GM12878 (cell line): ENCODE results near the gene ADCY1.

Experiments used
- CBX3 ChIP-seq: fragments of 200-600 bp; sonication (generic); IDR thresholded peaks from 2 replicates; pipeline ENCODE4 v1.6.1; 2016; ENCODE audit warnings: low read depth, borderline replicate concordance
- CHD1 ChIP-seq: IDR thresholded peaks from 2 replicates; pipeline ENCODE4 v1.6.1; 2012; ENCODE audit warnings: low read depth, low read length, improper control_type of control experiment
- EP300 ChIP-seq, 2 experiments: fragments of 150-350 bp in 1 of 2; IDR thresholded peaks; 2 replicates each; pipeline ENCODE4 v1.6.1; 2011 to 2012; ENCODE audit warnings: low read depth in 2 of 2, low read length in 2 of 2, borderline replicate concordance in 1 of 2, improper control_type of control experiment in 1 of 2, inconsistent platforms in 1 of 2; ENCODE audit not compliant: control insufficient read depth in 1 of 2
- EZH2 ChIP-seq: IDR thresholded peaks from 2 replicates; pipeline ENCODE4 v1.6.1; 2012; ENCODE audit warnings: low read depth, mild to moderate bottlenecking, control low read depth, inconsistent platforms, low read length, borderline replicate concordance; ENCODE audit not compliant: control insufficient read depth
- FOXK2 ChIP-seq: fragments of 450-650 bp; IDR thresholded peaks from 2 replicates; pipeline ENCODE4 v1.6.1; 2017; ENCODE audit warnings: mild to moderate bottlenecking, moderate library complexity
- POLR2A ChIP-seq: IDR thresholded peaks from 2 replicates; pipeline ENCODE4 v1.6.1; 2011; ENCODE audit warnings: low read depth, mild to moderate bottlenecking, low read length
- POLR2AphosphoS5 ChIP-seq: IDR thresholded peaks from 2 replicates; pipeline ENCODE4 v1.6.1; 2011; ENCODE audit warnings: mild to moderate bottlenecking, low read length, inconsistent platforms
- SMAD1 ChIP-seq: fragments of 450-650 bp; IDR thresholded peaks from 2 replicates; pipeline ENCODE4 v1.6.1; 2018; ENCODE audit warnings: mild to moderate bottlenecking, low read depth; ENCODE audit not compliant: partially characterized antibody
- TAF1 ChIP-seq: IDR thresholded peaks from 2 replicates; pipeline ENCODE4 v1.6.1; 2011; ENCODE audit warnings: mild to moderate bottlenecking, low read depth, low read length, borderline replicate concordance
- TF ChIP-seq, protein P1 (sequence below), 3 experiments: IDR thresholded peaks in 2 of 3; conservative IDR thresholded peaks in 1 of 3; 2 replicates each; pipeline ENCODE4 v1.5.1; 2011; ENCODE audit warnings: low read depth in 3 of 3, low read length in 3 of 3, mild to moderate bottlenecking in 3 of 3, control low read depth in 2 of 3, moderate library complexity in 2 of 3, inconsistent platforms in 1 of 3, mixed read lengths in 1 of 3; ENCODE audit not compliant: control insufficient read depth in 2 of 3, insufficient read depth in 1 of 3; ENCODE audit errors: extremely low read depth in 1 of 3
- TF ChIP-seq, protein P2 (sequence below): IDR thresholded peaks from 2 replicates; pipeline ENCODE4 v1.6.1; 2012; ENCODE audit warnings: low read depth, low read length, improper control_type of control experiment
- TF ChIP-seq, protein P3 (sequence below): IDR thresholded peaks from 2 replicates; pipeline ENCODE4 v1.6.1; 2011; ENCODE audit warnings: low read depth, low read length, improper control_type of control experiment, borderline replicate concordance

DNA sequence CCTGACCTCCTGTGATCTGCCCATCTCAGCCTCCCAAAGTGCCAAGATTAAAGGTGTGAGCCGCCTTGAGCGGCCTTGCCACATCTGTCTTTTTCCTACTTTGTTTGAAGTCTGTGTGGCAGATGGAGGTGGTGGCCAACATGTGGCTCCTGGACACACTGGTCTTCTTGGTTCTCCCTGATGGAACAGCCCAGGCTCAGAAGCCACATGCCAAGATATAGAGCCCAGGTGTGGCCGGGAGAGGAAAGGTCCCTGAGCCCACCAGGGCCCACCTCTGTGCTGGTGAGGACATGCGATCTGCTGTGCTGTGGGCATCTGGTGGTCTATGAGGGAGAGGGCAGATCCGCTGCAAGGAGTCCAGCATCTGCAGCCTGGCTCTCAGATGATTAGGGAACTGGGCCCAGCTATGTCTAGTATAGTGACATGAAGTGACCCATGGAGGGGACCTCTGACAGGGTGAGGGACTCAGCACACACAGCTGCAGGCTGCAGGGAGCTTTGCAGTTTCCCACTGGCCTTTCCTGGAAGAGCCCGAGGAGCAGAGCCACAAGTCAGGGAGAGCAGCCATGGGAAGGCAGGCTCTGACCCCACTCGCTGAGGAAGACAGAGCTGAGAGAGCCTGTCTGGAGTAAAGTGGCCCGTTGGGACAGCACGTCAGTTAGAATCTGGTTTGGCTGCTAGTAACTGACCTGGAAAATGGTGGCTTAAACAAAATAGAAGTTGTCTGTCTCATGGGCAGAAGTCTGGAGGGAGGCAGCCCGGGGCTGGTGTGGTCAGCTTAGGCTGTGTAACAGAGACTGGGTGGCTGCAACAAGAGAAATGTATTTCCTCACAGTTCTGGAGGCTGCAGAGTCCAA lies 25.9 kb downstream of the ADCY1 start:
- TF ChIP-seq FOXK2 (no peak), CBX3 (no peak), EP300 (IDR thresholded peaks at IDR 0.05; ENCODE audit: borderline replicate concordance in 1 of 2, control insufficient read depth in 1 of 2, low read depth in 2 of 2, low read length in 2 of 2) (no peak), POLR2AphosphoS5 (no peak), EZH2 (no peak), CHD1 (no peak), POLR2A (no peak), SMAD1 (no peak), TAF1 (no peak)
- TF ChIP-seq, protein P1, sequence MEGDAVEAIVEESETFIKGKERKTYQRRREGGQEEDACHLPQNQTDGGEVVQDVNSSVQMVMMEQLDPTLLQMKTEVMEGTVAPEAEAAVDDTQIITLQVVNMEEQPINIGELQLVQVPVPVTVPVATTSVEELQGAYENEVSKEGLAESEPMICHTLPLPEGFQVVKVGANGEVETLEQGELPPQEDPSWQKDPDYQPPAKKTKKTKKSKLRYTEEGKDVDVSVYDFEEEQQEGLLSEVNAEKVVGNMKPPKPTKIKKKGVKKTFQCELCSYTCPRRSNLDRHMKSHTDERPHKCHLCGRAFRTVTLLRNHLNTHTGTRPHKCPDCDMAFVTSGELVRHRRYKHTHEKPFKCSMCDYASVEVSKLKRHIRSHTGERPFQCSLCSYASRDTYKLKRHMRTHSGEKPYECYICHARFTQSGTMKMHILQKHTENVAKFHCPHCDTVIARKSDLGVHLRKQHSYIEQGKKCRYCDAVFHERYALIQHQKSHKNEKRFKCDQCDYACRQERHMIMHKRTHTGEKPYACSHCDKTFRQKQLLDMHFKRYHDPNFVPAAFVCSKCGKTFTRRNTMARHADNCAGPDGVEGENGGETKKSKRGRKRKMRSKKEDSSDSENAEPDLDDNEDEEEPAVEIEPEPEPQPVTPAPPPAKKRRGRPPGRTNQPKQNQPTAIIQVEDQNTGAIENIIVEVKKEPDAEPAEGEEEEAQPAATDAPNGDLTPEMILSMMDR (IDR thresholded peaks at IDR 0.05 in 2 of 3, conservative IDR thresholded peaks at IDR 0.05 in 1 of 3; ENCODE audit: control insufficient read depth in 2 of 3, extremely low read depth in 1 of 3, insufficient read depth in 1 of 3, low read depth in 3 of 3, low read length in 3 of 3): no peak
- TF ChIP-seq, protein P2, sequence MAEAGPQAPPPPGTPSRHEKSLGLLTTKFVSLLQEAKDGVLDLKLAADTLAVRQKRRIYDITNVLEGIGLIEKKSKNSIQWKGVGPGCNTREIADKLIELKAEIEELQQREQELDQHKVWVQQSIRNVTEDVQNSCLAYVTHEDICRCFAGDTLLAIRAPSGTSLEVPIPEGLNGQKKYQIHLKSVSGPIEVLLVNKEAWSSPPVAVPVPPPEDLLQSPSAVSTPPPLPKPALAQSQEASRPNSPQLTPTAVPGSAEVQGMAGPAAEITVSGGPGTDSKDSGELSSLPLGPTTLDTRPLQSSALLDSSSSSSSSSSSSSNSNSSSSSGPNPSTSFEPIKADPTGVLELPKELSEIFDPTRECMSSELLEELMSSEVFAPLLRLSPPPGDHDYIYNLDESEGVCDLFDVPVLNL: no peak
- TF ChIP-seq, protein P3, sequence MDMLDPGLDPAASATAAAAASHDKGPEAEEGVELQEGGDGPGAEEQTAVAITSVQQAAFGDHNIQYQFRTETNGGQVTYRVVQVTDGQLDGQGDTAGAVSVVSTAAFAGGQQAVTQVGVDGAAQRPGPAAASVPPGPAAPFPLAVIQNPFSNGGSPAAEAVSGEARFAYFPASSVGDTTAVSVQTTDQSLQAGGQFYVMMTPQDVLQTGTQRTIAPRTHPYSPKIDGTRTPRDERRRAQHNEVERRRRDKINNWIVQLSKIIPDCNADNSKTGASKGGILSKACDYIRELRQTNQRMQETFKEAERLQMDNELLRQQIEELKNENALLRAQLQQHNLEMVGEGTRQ: no peak
